ENCODE data around the gene KRT31. TPM values are rescaled to one million over a fixed set of nuclear protein-coding genes. Genes with fewer than 3 reads are reported as not detected.
A peak's percentile ranks its signal among the peaks of the same experiment; 100 is the strongest.

KRT31 gene
- total and polyA plus RNA-seq, 2 of the 13 experiments (the other 11 are each of a cell fraction or from before 2014, with no cell fraction given) = 0.05 TPM; not detected in 1

DNA sequence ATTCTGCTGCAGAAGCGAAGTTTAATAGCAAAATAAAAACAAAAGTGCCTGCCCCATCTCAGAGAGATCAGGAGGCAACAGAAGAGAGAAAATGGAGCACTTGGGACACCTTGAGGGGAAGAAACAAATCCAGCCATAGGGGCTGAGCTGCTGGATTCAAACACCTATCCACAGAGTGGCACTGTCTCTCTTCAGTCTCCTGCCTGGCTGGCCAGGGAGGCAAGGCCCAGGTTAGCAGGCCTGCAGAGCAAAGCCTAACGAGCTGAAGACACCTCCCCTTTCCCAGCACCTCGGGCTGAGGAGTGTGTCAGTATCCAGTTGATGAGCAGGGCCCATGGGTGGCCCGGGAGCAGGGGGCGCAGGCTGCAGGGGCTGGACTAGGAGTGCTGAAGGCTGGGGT is 8.8 kb upstream of the KRT31 start (continued):
- TF ChIP-seq NFIC (IDR thresholded peaks at IDR 0.05; ENCODE audit: low read length) (no peak), RAD21 (CRISPR knock-in tag; IDR thresholded peaks at IDR 0.05) (0 out of 2 replicates have a peak, but pooled peaks have one; percentile 15), ARID2 (CRISPR knock-in tag; IDR thresholded peaks at IDR 0.05; ENCODE audit: borderline replicate concordance) (no peak), SP5 (CRISPR knock-in tag; IDR thresholded peaks at IDR 0.05; ENCODE audit: borderline replicate concordance, low read depth) (no peak), ELF1 (CRISPR knock-in tag; IDR thresholded peaks at IDR 0.05) (no peak)
- TF ChIP-seq, protein P1, sequence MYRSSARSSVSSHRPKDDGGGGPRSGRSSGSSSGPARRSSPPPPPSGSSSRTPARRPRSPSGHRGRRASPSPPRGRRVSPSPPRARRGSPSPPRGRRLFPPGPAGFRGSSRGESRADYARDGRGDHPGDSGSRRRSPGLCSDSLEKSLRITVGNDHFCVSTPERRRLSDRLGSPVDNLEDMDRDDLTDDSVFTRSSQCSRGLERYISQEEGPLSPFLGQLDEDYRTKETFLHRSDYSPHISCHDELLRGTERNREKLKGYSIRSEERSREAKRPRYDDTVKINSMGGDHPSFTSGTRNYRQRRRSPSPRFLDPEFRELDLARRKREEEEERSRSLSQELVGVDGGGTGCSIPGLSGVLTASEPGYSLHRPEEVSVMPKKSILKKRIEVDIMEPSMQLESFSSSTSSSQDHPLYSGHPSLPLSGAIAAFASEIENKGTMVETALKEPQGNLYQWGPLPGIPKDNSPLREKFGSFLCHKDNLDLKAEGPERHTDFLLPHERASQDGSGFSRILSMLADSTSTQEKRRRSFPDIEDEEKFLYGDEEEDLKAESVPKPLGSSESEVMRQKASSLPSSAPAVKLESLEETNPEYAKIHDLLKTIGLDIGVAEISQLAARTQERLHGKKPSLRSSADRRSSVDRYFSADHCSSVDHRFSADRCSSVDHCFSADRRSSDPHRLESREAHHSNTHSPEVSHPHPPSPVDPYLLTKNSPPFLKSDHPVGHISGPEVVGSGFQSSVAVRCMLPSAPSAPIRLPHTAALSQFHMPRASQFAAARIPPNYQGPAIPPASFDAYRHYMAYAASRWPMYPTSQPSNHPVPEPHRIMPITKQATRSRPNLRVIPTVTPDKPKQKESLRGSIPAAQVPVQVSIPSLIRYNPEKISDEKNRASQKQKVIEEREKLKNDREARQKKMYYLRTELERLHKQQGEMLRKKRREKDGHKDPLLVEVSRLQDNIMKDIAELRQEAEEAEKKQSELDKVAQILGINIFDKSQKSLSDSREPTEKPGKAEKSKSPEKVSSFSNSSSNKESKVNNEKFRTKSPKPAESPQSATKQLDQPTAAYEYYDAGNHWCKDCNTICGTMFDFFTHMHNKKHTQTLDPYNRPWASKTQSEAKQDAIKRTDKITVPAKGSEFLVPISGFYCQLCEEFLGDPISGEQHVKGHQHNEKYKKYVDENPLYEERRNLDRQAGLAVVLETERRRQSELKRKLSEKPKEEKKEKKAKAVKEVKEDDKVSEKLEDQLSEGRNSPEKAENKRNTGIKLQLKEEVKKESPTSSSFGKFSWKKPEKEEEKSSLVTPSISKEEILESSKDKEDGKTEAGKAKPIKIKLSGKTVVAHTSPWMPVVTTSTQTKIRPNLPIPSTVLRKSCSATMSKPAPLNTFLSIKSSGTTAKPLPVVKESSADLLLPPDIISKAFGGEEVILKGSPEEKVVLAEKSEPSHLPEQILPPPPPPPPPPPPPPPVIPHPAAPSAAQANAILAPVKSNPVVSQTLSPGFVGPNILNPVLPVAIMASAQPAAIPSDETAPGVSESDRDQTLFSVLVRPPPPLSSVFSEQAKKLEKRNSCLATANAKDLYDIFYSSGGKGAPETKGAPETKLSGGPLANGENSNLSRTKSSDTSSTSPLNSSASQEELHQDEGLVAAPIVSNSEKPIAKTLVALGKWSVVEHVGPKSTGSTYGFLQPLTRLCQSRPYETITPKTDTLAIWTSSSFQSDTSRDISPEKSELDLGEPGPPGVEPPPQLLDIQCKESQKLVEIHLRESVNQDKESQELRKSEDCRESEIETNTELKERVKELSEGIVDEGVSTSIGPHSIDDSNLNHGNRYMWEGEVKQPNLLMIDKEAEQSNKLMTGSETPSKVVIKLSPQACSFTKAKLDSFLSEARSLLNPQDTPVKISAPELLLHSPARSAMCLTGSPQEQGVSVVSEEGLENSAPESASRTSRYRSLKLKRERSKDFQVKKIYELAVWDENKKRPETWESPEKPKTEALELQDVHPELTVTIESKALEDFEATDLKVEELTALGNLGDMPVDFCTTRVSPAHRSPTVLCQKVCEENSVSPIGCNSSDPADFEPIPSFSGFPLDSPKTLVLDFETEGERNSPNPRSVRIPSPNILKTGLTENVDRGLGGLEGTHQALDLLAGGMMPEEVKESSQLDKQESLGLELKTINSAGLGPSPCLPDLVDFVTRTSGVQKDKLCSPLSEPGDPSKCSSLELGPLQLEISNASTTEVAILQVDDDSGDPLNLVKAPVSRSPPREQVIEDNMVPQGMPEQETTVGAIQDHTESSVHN (CRISPR knock-in tag; IDR thresholded peaks at IDR 0.05) = 0 out of 2 replicates have a peak, but pooled peaks have one; percentile 59
- TF ChIP-seq, protein P2, sequence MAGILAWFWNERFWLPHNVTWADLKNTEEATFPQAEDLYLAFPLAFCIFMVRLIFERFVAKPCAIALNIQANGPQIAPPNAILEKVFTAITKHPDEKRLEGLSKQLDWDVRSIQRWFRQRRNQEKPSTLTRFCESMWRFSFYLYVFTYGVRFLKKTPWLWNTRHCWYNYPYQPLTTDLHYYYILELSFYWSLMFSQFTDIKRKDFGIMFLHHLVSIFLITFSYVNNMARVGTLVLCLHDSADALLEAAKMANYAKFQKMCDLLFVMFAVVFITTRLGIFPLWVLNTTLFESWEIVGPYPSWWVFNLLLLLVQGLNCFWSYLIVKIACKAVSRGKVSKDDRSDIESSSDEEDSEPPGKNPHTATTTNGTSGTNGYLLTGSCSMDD (CRISPR knock-in tag; IDR thresholded peaks at IDR 0.05) = no peak
- TF ChIP-seq, protein P3, sequence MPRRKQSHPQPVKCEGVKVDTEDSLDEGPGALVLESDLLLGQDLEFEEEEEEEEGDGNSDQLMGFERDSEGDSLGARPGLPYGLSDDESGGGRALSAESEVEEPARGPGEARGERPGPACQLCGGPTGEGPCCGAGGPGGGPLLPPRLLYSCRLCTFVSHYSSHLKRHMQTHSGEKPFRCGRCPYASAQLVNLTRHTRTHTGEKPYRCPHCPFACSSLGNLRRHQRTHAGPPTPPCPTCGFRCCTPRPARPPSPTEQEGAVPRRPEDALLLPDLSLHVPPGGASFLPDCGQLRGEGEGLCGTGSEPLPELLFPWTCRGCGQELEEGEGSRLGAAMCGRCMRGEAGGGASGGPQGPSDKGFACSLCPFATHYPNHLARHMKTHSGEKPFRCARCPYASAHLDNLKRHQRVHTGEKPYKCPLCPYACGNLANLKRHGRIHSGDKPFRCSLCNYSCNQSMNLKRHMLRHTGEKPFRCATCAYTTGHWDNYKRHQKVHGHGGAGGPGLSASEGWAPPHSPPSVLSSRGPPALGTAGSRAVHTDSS (CRISPR knock-in tag; conservative IDR thresholded peaks at IDR 0.05) = no peak
- TF ChIP-seq, protein P4, sequence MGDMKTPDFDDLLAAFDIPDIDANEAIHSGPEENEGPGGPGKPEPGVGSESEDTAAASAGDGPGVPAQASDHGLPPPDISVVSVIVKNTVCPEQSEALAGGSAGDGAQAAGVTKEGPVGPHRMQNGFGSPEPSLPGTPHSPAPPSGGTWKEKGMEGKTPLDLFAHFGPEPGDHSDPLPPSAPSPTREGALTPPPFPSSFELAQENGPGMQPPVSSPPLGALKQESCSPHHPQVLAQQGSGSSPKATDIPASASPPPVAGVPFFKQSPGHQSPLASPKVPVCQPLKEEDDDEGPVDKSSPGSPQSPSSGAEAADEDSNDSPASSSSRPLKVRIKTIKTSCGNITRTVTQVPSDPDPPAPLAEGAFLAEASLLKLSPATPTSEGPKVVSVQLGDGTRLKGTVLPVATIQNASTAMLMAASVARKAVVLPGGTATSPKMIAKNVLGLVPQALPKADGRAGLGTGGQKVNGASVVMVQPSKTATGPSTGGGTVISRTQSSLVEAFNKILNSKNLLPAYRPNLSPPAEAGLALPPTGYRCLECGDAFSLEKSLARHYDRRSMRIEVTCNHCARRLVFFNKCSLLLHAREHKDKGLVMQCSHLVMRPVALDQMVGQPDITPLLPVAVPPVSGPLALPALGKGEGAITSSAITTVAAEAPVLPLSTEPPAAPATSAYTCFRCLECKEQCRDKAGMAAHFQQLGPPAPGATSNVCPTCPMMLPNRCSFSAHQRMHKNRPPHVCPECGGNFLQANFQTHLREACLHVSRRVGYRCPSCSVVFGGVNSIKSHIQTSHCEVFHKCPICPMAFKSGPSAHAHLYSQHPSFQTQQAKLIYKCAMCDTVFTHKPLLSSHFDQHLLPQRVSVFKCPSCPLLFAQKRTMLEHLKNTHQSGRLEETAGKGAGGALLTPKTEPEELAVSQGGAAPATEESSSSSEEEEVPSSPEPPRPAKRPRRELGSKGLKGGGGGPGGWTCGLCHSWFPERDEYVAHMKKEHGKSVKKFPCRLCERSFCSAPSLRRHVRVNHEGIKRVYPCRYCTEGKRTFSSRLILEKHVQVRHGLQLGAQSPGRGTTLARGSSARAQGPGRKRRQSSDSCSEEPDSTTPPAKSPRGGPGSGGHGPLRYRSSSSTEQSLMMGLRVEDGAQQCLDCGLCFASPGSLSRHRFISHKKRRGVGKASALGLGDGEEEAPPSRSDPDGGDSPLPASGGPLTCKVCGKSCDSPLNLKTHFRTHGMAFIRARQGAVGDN (CRISPR knock-in tag; IDR thresholded peaks at IDR 0.05) = peak; percentile 16; the same call in 1 of the 2 replicates
- TF ChIP-seq, protein P5, sequence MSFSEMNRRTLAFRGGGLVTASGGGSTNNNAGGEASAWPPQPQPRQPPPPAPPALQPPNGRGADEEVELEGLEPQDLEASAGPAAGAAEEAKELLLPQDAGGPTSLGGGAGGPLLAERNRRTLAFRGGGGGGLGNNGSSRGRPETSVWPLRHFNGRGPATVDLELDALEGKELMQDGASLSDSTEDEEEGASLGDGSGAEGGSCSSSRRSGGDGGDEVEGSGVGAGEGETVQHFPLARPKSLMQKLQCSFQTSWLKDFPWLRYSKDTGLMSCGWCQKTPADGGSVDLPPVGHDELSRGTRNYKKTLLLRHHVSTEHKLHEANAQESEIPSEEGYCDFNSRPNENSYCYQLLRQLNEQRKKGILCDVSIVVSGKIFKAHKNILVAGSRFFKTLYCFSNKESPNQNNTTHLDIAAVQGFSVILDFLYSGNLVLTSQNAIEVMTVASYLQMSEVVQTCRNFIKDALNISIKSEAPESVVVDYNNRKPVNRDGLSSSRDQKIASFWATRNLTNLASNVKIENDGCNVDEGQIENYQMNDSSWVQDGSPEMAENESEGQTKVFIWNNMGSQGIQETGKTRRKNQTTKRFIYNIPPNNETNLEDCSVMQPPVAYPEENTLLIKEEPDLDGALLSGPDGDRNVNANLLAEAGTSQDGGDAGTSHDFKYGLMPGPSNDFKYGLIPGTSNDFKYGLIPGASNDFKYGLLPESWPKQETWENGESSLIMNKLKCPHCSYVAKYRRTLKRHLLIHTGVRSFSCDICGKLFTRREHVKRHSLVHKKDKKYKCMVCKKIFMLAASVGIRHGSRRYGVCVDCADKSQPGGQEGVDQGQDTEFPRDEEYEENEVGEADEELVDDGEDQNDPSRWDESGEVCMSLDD (CRISPR knock-in tag; IDR thresholded peaks at IDR 0.05; ENCODE audit: borderline replicate concordance) = no peak
